ENCODE data around the gene ATP2C2. TPM values are rescaled to one million over a fixed set of nuclear protein-coding genes. Genes with fewer than 3 reads are reported as not detected.

ATP2C2 gene
- total RNA-seq, 2 experiments from 2014 or later: not detected

DNA sequence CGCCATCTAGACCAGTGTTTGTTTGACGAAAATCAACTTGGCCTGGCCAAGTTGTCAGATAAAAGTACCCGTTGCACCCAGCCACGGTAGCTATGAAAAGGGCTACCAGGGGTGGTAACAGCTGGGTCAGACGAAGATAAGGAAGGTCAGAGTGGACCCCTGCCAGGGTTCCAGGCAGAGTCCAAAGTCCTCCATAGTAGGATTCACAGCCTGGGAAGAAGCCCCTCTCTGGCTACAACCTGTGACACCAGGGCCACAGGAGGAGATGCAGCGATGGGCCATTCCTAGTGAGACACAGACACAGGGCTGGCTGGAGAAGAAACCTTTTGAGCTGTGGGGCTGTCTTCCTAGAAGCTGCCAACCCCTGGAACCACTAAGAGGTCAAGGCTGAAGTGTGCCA is 96.8 kb downstream of the ATP2C2 start:
- Mint-ChIP-seq H3K4me1 (peaks cover 6% of the 10 kb centered on the region), H3K27ac (no peak overlapping the region), H3K27me3 (no peaks in the 10 kb centered on the region), H3K4me3 (no peak overlapping the region), H3K36me3 (ENCODE audit: low read depth) (peaks cover 54% of the 10 kb centered on the region), H3K9me3 (peaks cover 17% of the 10 kb centered on the region)
- no peak for DNase-seq
- CTCF ChIA-PET: no interaction called here
- POLR2A ChIA-PET: no interaction called here

DNA sequence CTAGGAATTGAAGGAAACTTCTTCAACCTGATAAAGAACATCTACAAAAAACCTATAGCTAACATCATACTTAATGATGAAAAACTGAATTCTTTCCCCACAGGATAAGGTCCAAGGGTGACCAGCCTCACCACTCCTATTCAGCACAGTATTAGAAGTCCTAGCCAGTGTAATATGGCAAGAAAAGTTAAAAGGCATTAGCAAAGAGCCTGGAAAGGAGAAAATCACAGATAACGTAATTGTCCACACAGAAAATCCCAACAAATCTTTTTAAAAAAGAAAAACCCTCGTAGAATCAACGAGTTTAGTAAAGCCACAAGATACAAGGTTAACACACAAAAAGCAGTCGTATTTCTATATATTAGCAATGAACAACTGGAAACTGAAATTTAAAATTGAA is 98.4 kb downstream of the ATP2C2 start:
- H3K4me1 Mint-ChIP-seq: peaks cover 1% of the 10 kb centered on the region
- ChIA-PET POLR2A (no interaction called here), CTCF (no interaction called here)
- H3K4me3 Mint-ChIP-seq: no peak overlapping the region
- no peak for DNase-seq
- no peak overlapping the region for H3K27ac Mint-ChIP-seq
- peaks cover 51% of the 10 kb centered on the region for H3K36me3 Mint-ChIP-seq (ENCODE audit: low read depth)
- no peaks in the 10 kb centered on the region for H3K27me3 Mint-ChIP-seq
- H3K9me3 Mint-ChIP-seq: peaks cover 18% of the 10 kb centered on the region

DNA sequence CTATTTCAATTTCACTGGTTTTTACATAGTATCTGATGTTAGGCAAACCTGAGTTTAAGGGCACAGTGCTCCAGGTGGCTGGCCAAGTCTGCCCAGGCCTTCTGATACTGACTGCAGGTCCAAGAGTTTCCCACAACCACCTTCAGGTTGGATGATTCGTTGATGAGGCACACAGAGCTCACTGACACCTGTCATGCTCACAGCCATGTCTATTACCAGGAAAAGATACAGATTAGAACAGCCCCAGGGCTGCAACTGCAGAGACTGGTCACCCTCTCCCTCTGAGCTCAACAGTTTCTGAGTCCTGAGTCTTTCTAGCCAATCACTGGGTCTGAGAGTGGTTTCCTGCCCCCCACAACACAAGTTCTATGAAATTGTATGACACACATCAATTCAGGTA is 98.9 kb downstream of the ATP2C2 start:
- no peaks in the 10 kb centered on the region for H3K27me3 Mint-ChIP-seq
- ChIA-PET CTCF (no interaction called here), POLR2A (no interaction called here)
- H3K4me1 Mint-ChIP-seq: no peaks in the 10 kb centered on the region
- H3K27ac Mint-ChIP-seq: no peak overlapping the region
- no peak overlapping the region for H3K4me3 Mint-ChIP-seq
- DNase-seq: no peak
- peaks cover 23% of the 10 kb centered on the region for H3K9me3 Mint-ChIP-seq
- H3K36me3 Mint-ChIP-seq (ENCODE audit: low read depth): peaks cover 55% of the 10 kb centered on the region

DNA sequence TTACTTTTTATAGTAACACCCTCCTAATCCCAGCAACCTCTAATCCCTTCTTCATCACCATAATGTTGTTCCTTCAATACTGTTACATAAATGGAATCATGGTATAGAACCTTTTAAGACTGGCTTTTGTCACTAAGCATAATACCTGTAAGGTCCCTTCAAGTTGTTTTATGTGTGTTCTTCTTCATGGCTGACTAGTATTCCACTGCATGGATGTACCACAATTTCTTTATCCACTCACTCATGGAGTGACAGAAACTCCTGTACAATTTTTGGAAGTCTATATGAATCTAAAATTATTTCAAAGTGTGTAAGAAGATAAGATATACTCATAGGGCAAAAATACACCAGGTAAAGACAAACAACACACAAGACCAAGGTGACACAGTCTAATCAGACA is 99.4 kb downstream of the ATP2C2 start:
- H3K27ac Mint-ChIP-seq: no peak overlapping the region
- ChIA-PET POLR2A (no interaction called here), CTCF (no interaction called here)
- no peaks in the 10 kb centered on the region for H3K4me1 Mint-ChIP-seq
- no peaks in the 10 kb centered on the region for H3K27me3 Mint-ChIP-seq
- no peak for DNase-seq
- no peak overlapping the region for H3K4me3 Mint-ChIP-seq
- peaks cover 57% of the 10 kb centered on the region for H3K36me3 Mint-ChIP-seq (ENCODE audit: low read depth)
- peaks cover 25% of the 10 kb centered on the region for H3K9me3 Mint-ChIP-seq

DNA sequence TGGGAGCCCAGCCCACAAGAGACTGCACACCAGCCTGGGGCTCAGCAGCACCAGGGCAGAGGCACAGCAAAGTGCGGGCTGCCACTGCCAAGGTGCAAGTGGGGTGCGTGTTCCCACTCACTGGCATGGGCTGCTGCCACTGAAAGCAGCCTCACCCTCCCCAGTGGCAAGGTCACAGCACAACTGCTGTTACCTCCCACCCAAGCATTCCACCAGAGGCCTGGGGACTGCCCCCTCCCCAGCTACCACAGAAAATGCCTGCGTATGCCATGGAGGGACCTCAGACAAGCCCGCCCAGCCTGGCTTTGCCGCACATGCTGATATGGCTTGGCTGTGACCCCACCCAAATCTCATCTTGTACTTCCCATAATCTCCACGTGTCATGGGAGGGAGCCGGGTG is 103.0 kb downstream of the ATP2C2 start:
- peaks cover 6% of the 10 kb centered on the region for H3K4me1 Mint-ChIP-seq
- CTCF ChIA-PET: no interaction called here
- no peak overlapping the region for H3K27ac Mint-ChIP-seq
- no peaks in the 10 kb centered on the region for H3K27me3 Mint-ChIP-seq
- peaks cover 68% of the 10 kb centered on the region for H3K36me3 Mint-ChIP-seq (ENCODE audit: low read depth)
- H3K9me3 Mint-ChIP-seq: peaks cover 31% of the 10 kb centered on the region
- no peak overlapping the region for H3K4me3 Mint-ChIP-seq
- DNase-seq: no peak
- POLR2A ChIA-PET: no interaction called here

DNA sequence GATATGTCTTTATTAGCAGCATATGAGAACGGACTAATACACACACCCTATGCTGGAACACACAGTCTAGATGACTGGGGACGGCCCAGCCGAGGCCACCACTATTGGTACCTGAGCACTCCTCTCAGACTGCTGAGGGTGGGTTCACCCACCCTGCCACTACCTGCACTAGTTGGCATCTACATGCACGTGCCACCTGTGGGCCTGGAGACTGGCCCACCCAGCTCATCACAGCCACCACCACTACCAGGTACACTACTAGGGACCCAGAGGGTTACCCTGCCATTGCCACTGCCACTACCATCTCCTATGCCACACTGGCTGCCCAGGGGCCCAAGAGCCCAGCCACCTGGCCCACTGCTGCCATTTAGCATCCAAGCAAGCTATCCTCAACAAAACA is 103.6 kb downstream of the ATP2C2 start:
- no peak overlapping the region for H3K4me3 Mint-ChIP-seq
- POLR2A ChIA-PET: no interaction called here
- CTCF ChIA-PET: no interaction called here
- no peaks in the 10 kb centered on the region for H3K27me3 Mint-ChIP-seq
- DNase-seq: no peak
- peaks cover 6% of the 10 kb centered on the region for H3K4me1 Mint-ChIP-seq
- no peak overlapping the region for H3K27ac Mint-ChIP-seq
- peaks cover 26% of the 10 kb centered on the region for H3K9me3 Mint-ChIP-seq
- peaks cover 65% of the 10 kb centered on the region for H3K36me3 Mint-ChIP-seq (ENCODE audit: low read depth)

DNA sequence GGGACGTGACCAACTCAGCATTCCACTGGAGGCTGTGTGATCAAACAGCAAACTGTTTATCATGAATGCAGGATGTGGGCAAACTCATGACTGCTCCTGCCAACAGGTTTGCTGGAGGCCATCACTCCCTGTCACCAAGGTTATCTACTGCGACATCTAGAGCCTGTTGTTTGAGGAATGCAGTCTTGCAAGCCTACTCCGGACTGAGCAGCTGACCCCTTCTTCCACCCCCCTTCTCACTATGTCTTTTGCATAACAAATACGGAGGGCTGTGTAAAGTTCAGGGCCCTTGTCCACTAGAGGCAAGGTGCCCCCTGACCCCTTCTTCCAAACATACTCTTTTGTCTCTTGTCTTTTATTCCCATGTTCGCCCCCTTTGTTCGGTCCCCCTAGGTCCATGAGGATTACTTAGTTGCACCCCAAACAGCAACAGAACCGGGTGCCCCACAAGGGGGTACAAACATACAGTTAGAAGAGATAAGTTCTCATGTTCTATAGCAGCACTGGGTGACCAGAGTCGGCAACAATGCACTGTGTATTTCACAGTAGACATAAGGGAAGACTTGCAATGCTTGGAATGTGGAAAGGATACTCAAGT is 107.4 kb downstream of the ATP2C2 start:
- Mint-ChIP-seq H3K4me3 (no peak overlapping the region), H3K9me3 (peaks cover 16% of the 10 kb centered on the region), H3K4me1 (peaks cover 6% of the 10 kb centered on the region), H3K36me3 (ENCODE audit: low read depth) (peaks cover 53% of the 10 kb centered on the region), H3K27ac (no peak overlapping the region), H3K27me3 (no peaks in the 10 kb centered on the region)
- no peak for DNase-seq
- POLR2A ChIA-PET: no interaction called here
- CTCF ChIA-PET: no interaction called here

DNA sequence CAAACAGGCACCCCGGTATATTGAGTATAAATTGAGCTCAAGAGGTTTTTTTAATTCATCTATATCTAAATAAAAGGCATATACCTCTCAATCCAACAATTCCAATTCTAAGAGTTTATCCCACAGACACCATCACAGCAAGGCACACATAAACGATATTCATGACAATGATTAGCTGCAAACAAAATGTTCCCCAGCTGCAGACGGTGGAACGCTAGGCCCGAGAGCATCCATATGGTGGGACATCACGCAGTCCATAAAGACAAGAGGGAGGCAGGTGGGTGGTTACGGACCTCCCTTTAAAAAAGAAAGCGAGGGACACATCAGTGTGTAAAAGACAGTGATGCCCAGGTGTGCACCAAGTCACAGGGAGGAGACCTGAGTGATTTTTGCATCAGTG is 108.1 kb downstream of the ATP2C2 start:
- Mint-ChIP-seq H3K4me1 (peaks cover 6% of the 10 kb centered on the region), H3K4me3 (no peak overlapping the region), H3K27ac (no peak overlapping the region), H3K27me3 (no peaks in the 10 kb centered on the region), H3K9me3 (peaks cover 16% of the 10 kb centered on the region), H3K36me3 (ENCODE audit: low read depth) (peaks cover 49% of the 10 kb centered on the region)
- ChIA-PET CTCF (no interaction called here), POLR2A (interaction anchor here (0.8 kb wide), 1 partner anchor 199 kb away, joined by 3 read pairs; no protein-coding TSS in a partner anchor)
- DNase-seq: no peak

DNA sequence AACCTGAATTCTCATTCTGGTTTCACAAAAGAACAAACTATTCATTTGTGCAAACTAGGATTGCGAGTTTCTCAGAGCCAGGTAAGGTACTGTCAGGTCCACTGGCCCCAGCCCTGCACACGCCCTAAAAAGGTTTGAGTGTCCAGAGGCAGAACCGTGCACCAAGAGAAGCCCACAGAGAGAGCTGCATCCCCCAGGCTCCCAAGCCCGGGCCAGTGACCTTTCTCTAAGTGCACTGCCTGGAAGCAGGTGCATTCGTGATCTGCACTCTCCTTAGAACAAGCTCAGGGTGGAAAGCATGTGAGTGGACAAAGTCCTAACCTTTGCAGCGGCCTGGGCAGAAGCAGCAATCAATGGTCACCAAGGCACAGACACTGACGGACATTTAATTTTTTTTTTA is 109.3 kb downstream of the ATP2C2 start:
- POLR2A ChIA-PET: no interaction called here
- Mint-ChIP-seq H3K4me1 (peaks cover 6% of the 10 kb centered on the region), H3K27me3 (no peaks in the 10 kb centered on the region), H3K36me3 (ENCODE audit: low read depth) (peaks cover 41% of the 10 kb centered on the region), H3K4me3 (no peak overlapping the region), H3K9me3 (peaks cover 9% of the 10 kb centered on the region), H3K27ac (no peak overlapping the region)
- CTCF ChIA-PET: no interaction called here
- DNase-seq: no peak

DNA sequence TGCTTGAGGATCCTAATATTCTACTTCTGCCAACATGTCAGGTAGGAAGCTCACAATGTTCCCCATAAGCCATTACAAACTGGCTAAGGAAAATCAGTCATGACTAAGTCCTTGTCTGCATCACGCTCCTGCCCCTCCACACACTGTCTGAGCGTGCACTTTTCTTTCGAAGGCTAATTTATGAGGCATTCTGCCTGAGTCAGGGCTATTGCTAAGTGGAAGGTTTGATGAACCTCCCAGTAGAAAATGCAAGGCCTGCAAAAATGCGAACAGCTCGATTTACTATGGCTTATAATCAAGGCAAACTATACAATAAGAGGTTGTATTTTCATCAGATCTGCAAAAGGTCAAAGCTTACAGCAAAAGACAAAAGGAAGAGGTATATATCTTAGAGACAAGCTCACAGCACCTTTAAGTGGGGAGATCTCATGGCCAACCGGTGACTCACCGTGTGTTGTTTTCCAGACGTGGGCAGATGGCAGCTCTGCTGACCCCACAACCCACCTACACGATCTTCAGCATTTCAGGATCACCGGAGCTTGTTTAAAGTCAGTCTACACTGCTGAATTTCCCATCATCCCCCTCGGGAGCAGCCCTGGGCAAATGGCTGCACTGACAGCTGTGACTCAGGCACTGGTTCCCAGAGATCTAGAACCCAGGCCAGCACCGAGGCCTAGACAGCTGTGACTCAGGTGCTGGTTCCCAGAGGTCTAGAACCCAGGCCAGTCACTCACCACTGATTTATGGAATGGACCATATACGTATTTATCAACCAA is 110.0 kb downstream of the ATP2C2 start:
- ChIA-PET CTCF (interaction anchor here (0.9 to 1.1 kb wide), 2 partner anchors 13 to 248 kb away, joined by 3 read pairs; no protein-coding TSS in a partner anchor), POLR2A (interaction anchor here (0.7 to 1.4 kb wide), 2 partner anchors 18 to 20 kb away, joined by 3 read pairs; no protein-coding TSS in a partner anchor)
- H3K36me3 Mint-ChIP-seq (ENCODE audit: low read depth): peaks cover 37% of the 10 kb centered on the region

DNA sequence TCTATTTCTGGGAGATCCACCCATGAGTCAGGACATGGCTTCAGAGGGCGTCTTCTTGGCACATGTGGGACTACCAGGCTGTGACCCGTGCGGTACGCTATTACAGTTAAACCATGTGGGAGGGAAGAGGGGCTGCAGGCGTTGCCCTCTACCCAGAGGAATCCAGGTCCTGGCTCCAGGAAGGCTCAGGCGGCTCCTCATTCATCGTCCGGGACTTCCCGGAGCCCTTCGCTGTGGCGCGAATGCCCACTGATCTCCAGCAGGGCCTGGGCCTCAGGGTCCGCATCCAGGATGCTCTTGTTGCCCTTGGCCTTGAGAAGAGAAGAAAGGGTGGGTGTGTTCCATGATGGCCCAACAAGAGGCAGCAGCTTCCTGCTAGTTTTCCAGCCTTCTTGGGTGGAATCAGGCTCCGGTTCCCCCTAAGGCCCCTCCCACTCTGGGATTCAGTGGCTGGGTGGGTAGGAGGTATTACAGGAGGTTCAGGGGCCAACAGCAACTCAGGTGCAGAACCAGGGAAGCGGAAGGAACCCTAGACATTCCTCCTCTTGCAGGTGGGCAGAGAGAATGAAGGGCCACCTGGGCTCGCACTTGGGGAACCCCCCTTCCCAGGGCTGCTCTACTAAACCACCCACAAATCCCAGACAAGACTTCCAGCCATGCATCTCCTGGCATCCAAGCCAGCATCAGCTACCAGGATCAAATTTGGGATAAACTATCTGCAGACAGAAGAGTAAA is 111.5 kb downstream of the ATP2C2 start:
- H3K27me3 Mint-ChIP-seq: no peaks in the 10 kb centered on the region
- no peak overlapping the region for H3K27ac Mint-ChIP-seq
- H3K9me3 Mint-ChIP-seq: no peaks in the 10 kb centered on the region
- H3K4me1 Mint-ChIP-seq: peaks cover 6% of the 10 kb centered on the region
- no peak overlapping the region for H3K4me3 Mint-ChIP-seq
- H3K36me3 Mint-ChIP-seq (ENCODE audit: low read depth): peaks cover 27% of the 10 kb centered on the region
- POLR2A ChIA-PET: interaction anchor here (1.4 kb wide), 1 partner anchor 17 kb away, joined by 3 read pairs; no protein-coding TSS in a partner anchor
- CTCF ChIA-PET: no interaction called here
- DNase-seq: no peak

More for the DNA sequence above, 110.0 kb downstream of the ATP2C2 start:
- H3K27me3 Mint-ChIP-seq: no peaks in the 10 kb centered on the region
- H3K4me1 Mint-ChIP-seq: peaks cover 6% of the 10 kb centered on the region
- H3K27ac Mint-ChIP-seq: no peak overlapping the region
- peaks cover 4% of the 10 kb centered on the region for H3K9me3 Mint-ChIP-seq
- DNase-seq: no peak
- no peak overlapping the region for H3K4me3 Mint-ChIP-seq

DNA sequence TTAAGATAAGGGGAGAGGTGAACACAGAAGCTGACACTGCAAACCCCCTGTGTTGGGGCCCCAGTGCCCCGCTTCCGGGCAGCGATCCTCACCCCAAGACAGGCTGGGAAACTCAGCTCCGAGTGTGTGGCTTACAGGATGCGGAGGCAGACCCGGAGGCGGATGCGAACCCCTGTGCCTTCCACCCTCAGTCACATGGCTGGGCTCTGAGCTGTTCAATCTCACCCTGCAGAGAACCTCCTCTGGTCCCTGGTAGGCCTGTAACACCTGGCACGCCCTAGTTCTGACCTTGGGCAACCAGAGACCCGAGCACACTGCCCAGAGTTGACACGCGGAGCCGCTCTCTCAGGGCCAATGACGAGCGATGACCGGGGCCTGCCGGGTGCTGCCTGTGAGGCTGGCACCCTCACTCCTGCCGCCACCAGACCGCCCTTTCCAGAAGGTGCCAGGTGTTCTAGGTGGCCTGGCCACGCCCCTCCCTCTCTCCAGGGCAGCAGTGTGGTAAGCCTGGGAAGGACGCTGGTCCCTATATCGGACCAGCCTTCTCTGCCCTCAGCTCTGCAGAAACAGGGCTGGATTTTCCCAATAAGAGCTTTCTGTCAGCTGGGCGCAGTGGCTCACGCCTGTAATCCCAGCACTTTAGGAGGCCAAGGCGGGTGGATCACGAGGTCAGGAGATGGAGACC is 112.9 kb downstream of the ATP2C2 start:
- CTCF ChIA-PET: interaction anchor here (1.9 kb wide), 1 partner anchor 13 kb away, joined by 5 read pairs; no protein-coding TSS in a partner anchor
- H3K27me3 Mint-ChIP-seq: no peaks in the 10 kb centered on the region
- peaks cover 22% of the 10 kb centered on the region for H3K36me3 Mint-ChIP-seq (ENCODE audit: low read depth)
- POLR2A ChIA-PET: no interaction called here
- no peaks in the 10 kb centered on the region for H3K9me3 Mint-ChIP-seq
- H3K4me3 Mint-ChIP-seq: no peak overlapping the region
- no peaks in the 10 kb centered on the region for H3K4me1 Mint-ChIP-seq
- DNase-seq: no peak
- H3K27ac Mint-ChIP-seq: no peak overlapping the region

All from activated CD4-positive, alpha-beta memory T cell treated with anti-CD3 and anti-CD28 coated beads, Interleukin-2, amount 10 ng/mL, durations not matched to agents 7 days and 5 days (primary cell).